KOPT-K1 (cell line): Measurements from ENCODE around the gene HOXB1.

Experiments used
- H3K27ac ChIP-seq: fragments of 200-600 bp; sonication (generic); 2 replicates; pipeline ENCODE4 v1.5.1; 2016; ENCODE audit warnings: antibody characterized with exemption, mild to moderate bottlenecking, low read depth, low read length; ENCODE audit not compliant: poor library complexity, severe bottlenecking
- H3K36me3 ChIP-seq: fragments of 200-600 bp; sonication (generic); 2 replicates; pipeline ENCODE4 v1.5.1; 2017; ENCODE audit warnings: antibody characterized with exemption, mild to moderate bottlenecking, low read length, moderate library complexity; ENCODE audit not compliant: insufficient read depth
- H3K9me3 ChIP-seq: fragments of 200-600 bp; sonication (generic); 2 replicates; pipeline ENCODE4 v1.5.1; 2017; ENCODE audit warnings: antibody characterized with exemption, low read length, mild to moderate bottlenecking; ENCODE audit not compliant: insufficient read depth, poor library complexity, severe bottlenecking

Gene HOXB1

DNA sequence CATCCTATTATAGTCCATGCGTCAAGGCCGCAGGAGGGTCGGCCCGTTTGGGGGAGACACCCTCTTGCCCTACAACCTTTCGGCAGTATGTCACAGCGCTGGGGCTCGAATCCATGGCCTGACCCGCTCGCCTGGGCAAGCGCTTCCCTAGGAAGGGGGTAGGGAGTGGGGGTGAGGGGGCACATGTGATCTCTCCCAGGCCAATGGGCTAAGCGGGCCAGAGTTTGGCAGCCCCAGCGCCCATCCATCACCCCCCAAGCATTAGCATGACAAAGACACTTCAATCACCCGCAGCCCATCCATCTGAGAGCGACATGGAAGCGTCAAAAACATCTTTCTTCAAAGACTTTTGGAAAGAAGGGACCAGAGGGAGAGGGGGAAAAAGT is at the start of gene HOXB1:
HOXB1 (minus strand) TSS at position 125 of the 386 bp plus-strand sequence; CDS start at position 18, 107 bp downstream.
- Histone ChIP-seq H3K9me3 (no peaks in the 10 kb centered on the region), H3K27ac (no peak within 1 kb of the TSS)

DNA sequence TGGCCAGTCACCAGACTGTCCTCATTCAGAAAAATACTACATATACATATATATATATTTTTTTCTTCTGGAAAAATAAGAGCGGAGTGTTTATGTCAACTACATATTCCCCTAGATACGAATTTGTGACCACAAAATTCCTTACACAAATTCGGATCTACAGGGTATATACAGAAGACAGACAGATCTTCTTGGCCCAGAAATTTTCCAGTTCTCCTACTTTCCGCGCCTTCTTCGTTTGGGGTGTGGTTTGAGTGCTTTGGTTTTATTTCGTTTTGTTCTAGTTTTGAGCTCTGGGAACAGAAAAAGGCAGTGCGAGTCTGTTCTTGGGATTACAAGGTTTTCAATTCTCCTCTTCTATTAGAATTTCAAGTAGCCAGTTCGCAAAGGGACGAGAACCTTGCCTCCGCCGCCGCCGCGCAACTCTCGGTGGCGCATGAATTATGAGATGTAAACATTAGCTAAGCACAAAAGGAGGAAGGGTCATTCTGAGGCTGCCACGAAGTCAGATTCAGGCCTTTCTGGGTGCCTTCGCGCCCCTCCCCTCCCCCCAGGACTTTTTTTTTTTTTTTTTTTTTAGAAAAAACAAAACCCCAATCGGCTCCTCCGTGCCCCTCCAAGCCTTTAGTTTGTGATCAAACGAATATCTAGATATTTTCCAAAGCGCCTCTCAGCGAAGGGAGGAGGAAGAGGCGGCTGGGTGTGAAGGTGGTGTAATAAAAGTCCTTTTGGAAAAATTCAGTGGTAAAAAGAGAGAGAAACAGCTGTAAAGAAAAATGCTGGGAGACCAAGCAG is 49.1 kb upstream of the HOXB1 start:
- Histone ChIP-seq H3K27ac (no peak overlapping the region), H3K9me3 (no peaks in the 10 kb centered on the region), H3K36me3 (peaks cover 9% of the 10 kb centered on the region)

More for the DNA sequence above, at the start of gene HOXB1:
- no peaks in the 10 kb centered on the region for H3K36me3 ChIP-seq

DNA sequence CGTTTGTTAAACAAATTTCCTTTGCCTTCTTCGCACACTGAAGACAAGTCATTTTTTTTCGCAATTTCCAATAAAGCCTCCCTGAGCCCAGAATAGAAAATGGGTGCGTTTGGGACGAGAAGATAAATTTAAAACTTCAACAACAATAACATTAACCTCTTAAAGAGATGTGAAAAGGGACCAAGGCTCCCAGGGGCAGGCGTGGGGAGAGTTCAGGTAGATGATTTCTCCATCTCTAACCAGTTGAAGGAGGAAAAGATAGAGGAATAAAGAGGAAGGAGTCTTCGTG is 48.6 kb upstream of the HOXB1 start:
- Histone ChIP-seq H3K9me3 (no peaks in the 10 kb centered on the region), H3K36me3 (peaks cover 11% of the 10 kb centered on the region), H3K27ac (no peak overlapping the region)

DNA sequence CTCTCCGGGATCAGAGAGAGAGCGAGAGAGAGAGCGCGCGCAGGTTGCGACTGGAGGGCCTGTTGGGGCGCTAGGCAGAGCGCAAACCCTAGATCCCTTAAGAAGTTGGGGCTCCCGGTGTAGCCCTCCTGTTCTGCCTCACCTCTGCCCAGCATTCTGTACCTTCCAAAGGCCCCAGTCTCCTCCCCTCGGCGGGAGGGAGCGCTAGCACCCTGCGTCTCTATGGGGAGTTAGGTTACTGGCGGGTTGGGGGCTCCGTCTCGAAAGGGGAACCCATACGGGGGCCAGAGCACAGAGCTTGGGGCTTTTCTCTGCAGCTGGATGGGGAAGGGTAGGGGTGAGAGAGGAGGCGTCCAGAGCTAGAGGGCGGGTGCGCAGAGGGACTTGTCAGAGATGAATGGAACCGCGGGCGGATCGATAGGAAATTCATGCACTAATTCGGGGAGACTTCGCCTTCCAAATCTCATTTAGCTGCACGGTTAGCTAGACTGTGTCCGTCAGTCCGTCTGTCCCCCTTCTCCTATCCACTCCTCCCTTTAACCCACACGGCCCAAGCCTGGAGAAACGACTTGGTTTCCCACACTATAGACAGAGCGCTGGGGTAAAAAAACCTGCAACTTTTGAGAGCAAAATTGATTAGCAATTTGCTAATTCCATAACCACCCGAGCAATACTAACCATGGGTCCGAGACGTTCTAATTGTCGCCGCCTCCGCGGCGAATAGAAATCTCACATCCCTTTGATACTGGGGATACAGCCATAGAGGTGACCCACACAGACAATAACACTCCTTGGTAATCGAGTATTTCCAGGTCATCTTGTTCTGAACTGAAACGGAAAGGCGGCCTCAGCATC is 48.0 kb upstream of the HOXB1 start:
- Histone ChIP-seq H3K9me3 (no peaks in the 10 kb centered on the region), H3K36me3 (peaks cover 11% of the 10 kb centered on the region), H3K27ac (peak overlapping the region; percentile 81)

DNA sequence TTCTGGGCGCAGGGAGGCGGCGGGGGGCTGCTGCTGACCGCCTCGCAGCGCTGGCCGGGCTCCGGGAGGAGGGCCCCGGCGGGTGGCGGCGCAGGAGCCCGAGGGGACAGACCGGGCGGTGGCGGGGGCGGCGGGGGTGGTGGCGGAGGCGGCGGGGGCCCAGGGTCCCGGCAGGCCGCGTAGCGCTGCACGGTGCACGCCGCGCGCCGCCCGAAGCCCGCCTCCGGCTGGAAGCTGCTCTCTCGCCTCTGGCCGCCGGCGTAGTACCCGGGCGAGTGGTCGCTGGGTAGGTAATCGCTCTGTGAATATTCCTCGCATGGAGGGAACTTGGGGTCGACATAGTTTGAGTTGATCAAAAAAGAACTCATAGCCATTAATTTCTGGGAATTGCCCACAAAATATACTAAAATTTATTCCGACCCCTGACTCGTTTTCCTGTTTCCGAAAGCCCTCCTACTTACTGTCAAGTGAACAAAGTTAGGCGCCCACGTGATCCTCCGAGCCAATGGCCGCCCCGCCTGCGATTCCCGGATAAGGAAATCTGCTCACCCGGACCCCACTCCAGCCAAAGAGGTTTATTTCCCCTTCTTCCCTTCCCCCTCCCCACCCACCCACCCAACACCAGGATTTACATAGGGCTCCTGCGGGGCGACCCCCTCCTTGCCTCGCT is 47.3 kb upstream of the HOXB1 start, which contains the start of gene HOXB4:
HOXB4 (minus strand) TSS at position 405 of the 670 bp plus-strand sequence; CDS start at position 374, 31 bp downstream.
- Histone ChIP-seq H3K9me3 (no peaks in the 10 kb centered on the region), H3K36me3 (peaks cover 11% of the 10 kb centered on the region), H3K27ac (peak within 1 kb of the TSS; percentile 81)

DNA sequence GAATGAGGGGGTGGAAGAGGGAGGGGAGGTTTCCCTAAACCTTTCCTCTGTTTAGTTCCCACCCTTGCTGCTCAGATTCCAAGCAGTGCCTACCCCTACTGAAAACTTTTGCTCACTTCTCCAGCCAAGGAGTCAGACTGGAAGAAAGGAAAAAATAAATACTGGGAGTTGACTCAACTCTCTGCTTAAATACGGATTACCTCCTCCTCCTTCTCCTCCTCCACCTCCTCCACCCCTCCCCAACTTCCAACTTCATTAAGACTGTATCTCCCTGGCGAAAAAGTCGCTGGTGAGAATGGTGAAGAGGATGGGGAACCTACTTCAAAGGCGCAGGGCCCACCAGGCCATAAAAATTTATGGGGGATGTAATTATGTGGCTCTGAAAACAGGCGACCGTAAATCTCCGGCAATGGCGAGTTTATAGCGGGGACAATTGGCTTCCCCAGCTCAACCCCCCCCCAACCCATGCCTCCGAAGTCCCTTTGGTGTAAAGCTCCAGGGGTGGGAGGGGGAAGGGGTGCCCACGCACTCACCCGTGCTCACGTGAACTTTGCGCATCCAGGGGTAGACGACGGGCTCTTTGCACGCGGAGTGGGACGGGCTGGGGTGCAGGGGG is 46.6 kb upstream of the HOXB1 start:
- Histone ChIP-seq H3K36me3 (peaks cover 11% of the 10 kb centered on the region), H3K9me3 (no peaks in the 10 kb centered on the region), H3K27ac (peak overlapping the region; percentile 81)

DNA sequence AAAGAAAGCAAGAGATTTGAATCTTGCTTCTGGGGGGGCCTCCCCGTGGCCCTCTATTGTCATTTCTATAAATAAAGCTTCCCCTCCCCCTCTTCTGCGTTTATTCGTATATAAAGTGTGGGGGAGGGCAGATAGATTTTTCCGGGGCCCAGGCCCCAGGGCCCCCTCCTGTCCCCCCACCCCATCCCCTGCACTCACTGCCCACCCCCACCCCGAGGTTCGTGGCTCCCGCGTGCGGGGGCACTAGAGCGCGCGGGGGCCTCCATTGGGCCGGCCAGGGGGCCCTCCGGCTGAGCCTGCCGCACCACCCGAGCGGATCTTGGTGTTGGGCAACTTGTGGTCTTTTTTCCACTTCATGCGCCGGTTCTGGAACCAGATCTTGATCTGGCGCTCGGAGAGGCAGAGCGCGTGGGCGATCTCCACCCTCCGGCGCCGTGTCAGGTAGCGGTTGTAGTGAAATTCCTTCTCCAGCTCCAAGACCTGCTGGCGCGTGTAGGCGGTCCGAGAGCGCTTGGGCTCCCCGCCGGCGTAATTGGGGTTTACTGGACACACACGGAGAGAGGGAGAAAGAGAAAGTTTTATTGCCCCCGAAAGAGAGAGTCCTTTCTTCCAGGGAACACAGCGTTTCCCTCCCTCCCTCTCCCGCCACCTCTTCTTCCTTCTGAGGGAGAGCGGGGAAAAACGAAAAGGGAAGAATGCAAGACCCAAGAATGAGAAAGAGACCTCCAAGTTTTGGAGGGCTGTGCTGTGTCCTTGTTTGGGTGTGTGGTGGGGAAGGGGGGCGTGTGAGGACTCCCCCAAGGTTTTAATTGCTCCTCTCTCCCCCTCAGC is 45.9 kb upstream of the HOXB1 start:
- Histone ChIP-seq H3K27ac (peak overlapping the region; percentile 81), H3K36me3 (peaks cover 12% of the 10 kb centered on the region), H3K9me3 (no peaks in the 10 kb centered on the region)

DNA sequence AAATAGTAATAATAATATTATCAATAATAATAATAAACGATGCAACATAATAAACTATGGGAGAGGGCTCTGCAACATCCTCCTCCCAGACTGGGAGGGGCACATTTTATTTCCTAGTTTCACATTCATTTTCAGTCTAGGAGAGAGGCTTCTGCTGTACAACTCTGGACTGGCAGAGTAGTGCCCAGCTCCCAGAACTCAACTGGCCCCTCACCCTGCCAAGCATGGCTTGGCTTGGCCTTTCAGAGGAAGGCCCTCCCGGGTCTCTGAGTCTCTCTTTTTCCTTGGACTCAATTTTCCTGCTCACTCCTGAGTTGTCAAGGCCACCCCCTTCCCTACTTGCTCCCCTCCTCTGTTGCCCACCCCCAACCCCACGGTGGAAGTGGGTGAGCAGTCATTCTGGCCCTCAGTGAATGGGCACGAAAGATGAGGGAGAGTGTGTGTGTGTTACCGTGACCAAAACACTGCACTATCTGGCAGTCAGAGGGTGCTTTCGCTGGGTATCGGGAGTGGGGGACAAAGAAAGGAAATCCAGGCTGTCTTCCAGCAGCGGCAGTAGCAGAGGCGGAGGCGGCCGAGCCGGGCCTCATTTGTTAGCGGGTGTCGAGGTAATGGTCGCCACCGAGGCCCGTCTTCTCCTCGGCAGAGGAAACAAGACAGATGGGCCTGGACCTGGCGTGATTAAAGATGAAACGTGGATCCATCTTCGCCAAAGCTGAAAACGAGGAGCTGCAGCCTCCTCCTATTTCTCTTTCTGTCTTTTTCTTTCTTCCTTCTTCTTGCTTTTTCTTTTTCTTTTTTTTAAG is 45.1 kb upstream of the HOXB1 start:
- Histone ChIP-seq H3K27ac (no peak overlapping the region), H3K36me3 (peaks cover 20% of the 10 kb centered on the region), H3K9me3 (no peaks in the 10 kb centered on the region)

DNA sequence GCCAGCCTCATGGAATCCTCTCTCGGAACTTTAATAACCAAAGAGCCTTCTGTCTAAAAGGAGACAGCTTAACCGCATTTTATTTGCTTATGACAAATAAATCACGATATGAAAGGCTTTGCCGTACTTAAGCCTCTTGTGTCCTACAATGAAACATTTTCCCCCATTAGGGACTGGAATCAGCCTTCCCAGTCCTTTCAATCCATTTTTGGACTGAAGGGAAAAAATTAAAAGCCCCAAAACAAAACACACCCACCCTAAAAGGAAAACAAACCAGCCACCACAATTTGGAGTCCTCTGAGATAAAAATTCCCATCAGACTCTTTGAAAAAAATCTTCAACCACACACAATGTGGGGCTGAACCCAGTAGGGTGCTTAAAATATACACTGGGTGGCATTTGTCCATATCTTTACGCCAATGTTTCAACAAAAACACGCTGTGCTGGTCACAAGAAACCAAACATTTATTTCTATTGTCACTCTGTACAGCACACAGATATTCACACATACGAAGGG is 44.3 kb upstream of the HOXB1 start:
- Histone ChIP-seq H3K36me3 (peaks cover 27% of the 10 kb centered on the region), H3K27ac (no peak overlapping the region), H3K9me3 (no peaks in the 10 kb centered on the region)

DNA sequence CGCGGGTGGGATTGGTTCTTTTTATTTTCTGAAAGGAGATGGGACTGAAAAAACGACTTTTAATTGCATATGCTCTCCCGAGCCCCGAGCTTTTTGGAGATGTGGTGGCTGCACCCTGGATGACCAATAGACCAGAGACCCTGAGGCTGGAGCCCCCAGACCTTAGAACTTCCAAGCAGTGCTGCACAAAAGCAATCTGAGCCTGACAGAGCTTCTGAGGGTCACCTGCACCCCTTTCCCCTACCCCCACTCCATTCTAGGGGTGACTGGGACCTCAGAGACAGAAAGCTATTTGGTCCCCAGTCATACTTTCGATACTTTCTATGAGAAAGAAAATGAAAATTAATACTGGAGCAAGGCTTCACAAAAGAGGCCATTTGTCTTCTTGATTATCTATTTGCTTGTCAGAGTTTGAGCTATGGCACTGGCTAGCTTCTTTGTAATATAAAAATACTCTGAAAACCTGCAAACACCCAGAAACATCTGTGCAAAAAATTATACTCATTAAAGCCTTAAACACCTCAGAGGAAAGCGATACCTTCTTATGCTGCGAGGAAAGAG is 43.8 kb upstream of the HOXB1 start:
- Histone ChIP-seq H3K36me3 (peaks cover 32% of the 10 kb centered on the region), H3K27ac (no peak overlapping the region), H3K9me3 (no peaks in the 10 kb centered on the region)

DNA sequence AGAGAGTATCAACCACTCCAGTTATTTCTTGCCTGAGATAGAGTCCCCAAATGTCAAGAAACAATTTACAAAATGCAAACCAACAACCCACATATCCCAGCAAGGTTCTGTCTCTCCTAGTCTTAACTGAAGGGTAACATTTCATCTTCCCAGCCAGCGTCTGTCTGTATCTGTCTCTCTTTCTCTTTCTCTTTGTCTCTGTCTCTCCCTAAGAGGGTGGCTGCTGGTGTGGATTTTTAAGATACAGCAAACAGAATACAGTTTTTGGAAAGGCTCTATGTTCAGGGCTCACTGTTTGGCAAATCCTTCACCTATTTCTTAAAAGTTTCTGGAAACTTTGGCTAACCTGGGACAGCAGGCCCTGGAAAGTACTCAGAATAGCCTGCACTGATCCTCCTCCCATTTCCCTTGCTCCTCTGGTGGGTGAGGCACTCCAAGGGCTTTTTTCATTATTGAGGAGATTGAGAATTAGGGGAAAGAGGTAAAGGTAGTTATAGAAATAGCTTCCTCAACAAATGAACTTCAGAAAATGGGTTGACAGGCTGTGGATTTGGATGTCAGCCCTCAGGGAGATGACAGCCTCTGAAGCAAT is 41.1 kb upstream of the HOXB1 start:
- Histone ChIP-seq H3K27ac (no peak overlapping the region), H3K9me3 (no peaks in the 10 kb centered on the region), H3K36me3 (peaks cover 35% of the 10 kb centered on the region)

DNA sequence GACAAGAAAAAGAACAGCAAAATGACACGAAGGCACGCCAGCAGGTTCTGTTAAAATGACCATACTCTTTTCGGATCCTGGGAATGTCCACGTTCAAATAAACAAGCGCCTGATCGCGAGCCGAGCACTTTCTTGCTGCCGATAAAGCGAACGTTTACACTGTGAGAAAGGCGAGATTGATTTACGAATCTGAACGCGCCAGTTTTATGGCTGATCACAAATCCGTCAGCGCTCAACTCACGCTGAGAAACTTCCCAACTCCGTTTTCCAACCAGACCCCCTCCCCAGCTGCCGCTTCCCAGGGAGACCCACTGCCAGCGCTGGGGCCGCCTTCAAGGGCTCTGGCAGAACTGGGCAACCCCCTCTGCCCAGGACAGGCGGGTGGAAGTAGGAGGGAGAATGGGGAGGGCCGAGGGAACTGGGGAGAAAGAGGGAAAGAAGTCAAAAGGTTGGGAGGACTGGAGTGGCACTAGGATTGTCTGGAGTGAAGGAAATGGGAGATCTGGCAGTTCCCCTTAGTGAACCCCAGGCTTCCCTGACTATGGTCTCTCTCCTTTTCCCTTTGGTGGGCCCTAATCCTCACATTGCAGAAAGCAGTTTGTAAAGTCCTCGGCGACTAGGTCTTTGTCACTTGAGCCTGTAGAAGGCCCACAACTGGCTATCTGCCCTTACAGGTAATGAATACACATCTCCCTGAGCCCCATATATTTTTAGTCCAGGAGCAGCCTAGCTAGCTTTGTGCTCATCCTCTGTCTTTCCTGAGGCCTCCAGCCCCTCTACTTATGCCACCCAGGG is 40.4 kb upstream of the HOXB1 start:
- Histone ChIP-seq H3K9me3 (no peaks in the 10 kb centered on the region), H3K36me3 (peaks cover 35% of the 10 kb centered on the region), H3K27ac (no peak overlapping the region)
